ENCODE measurements around the gene SCGB3A2. TPM values are rescaled to one million over a fixed set of nuclear protein-coding genes. Genes with fewer than 3 reads are reported as not detected.

SCGB3A2 gene
- total RNA-seq, 1 donor from 2014 or later, result 624 TPM

DNA sequence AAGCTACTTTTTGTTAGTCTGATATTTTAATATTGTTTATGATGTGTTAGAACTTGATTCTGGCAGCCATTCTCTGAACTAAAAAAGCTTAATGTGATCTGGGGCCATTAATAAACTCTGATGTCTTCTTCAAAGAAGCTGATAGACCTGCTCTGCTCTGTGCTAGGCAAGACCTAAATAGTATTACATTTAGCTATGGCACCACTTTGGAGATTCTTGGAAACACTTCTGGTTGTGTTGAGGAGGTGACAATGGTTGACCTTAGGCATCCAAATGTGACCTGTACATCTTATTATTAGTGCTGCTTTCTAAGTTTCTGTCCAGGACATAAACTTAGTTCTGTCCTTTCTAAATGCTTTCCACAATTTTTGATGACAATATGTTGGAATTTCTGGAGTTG is 21.7 kb upstream of the SCGB3A2 start:
- TF ChIP-seq, protein P1, sequence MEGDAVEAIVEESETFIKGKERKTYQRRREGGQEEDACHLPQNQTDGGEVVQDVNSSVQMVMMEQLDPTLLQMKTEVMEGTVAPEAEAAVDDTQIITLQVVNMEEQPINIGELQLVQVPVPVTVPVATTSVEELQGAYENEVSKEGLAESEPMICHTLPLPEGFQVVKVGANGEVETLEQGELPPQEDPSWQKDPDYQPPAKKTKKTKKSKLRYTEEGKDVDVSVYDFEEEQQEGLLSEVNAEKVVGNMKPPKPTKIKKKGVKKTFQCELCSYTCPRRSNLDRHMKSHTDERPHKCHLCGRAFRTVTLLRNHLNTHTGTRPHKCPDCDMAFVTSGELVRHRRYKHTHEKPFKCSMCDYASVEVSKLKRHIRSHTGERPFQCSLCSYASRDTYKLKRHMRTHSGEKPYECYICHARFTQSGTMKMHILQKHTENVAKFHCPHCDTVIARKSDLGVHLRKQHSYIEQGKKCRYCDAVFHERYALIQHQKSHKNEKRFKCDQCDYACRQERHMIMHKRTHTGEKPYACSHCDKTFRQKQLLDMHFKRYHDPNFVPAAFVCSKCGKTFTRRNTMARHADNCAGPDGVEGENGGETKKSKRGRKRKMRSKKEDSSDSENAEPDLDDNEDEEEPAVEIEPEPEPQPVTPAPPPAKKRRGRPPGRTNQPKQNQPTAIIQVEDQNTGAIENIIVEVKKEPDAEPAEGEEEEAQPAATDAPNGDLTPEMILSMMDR (IDR thresholded peaks at IDR 0.05), result no peak
- intact Hi-C loops (cut with DNase I), result no loop called here
- Histone ChIP-seq H3K9me3 (no peaks in the 10 kb centered on the region), H3K4me1 (no peaks in the 10 kb centered on the region), H3K4me3 (no peak overlapping the region), H3K27ac (no peak overlapping the region), H3K36me3 (no peaks in the 10 kb centered on the region), H3K27me3 (ENCODE audit: low read depth) (no peaks in the 10 kb centered on the region)
- ATAC-seq (no peak), DNase-seq (no peak)

GRCh38 chr5:147857302-147858129 is 21.0 kb upstream of the SCGB3A2 start:
- TF ChIP-seq, protein P1 (IDR thresholded peaks at IDR 0.05), result peak; percentile 83
- intact Hi-C loops (cut with DNase I), result no loop called here
- Histone ChIP-seq H3K27me3 (ENCODE audit: low read depth) (no peaks in the 10 kb centered on the region), H3K9me3 (no peaks in the 10 kb centered on the region), H3K4me1 (no peaks in the 10 kb centered on the region), H3K27ac (no peak overlapping the region), H3K4me3 (no peak overlapping the region), H3K36me3 (no peaks in the 10 kb centered on the region)
- ATAC-seq, result peak; percentile 62 to 67
- peak; percentile 47 for DNase-seq

DNA sequence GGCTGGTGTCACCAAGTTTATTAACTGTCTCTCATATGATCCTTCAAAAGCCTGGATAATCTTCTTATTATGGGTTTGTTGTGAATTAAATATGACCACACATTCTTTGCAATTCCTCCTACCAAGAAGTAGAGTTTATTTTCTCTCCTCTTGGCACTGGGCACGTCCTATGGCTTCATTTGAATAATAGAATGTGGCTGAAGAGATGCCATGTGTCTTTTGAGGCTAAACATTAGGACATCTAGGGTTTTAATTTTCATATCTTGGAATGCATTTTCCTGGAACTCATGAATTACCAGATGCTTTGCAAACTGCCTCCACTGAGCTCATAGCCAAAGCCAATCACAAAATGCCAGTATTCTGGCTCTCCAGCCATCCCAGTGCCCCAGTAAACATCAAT is 19.9 kb upstream of the SCGB3A2 start:
- no peak for ATAC-seq
- Histone ChIP-seq H3K4me3 (no peak overlapping the region), H3K4me1 (peaks cover under 1% of the 10 kb centered on the region), H3K36me3 (no peaks in the 10 kb centered on the region), H3K27ac (no peak overlapping the region), H3K9me3 (no peaks in the 10 kb centered on the region), H3K27me3 (ENCODE audit: low read depth) (no peaks in the 10 kb centered on the region)
- TF ChIP-seq, protein P1 (IDR thresholded peaks at IDR 0.05), result no peak
- DNase-seq, result no peak
- intact Hi-C loops (cut with DNase I), result no loop called here

GRCh38 chr5:147859962-147860640 is 18.4 kb upstream of the SCGB3A2 start:
- ATAC-seq (no peak), DNase-seq (no peak)
- Histone ChIP-seq H3K27ac (no peak overlapping the region), H3K4me1 (peaks cover 3% of the 10 kb centered on the region), H3K4me3 (no peak overlapping the region), H3K27me3 (ENCODE audit: low read depth) (no peaks in the 10 kb centered on the region), H3K36me3 (no peaks in the 10 kb centered on the region), H3K9me3 (no peaks in the 10 kb centered on the region)
- TF ChIP-seq, protein P1 (IDR thresholded peaks at IDR 0.05), result no peak
- intact Hi-C loops (cut with DNase I), result no loop called here

- no peak for ATAC-seq
- no peak for DNase-seq
- Histone ChIP-seq H3K4me1 (peaks cover 3% of the 10 kb centered on the region), H3K27ac (no peak overlapping the region), H3K4me3 (no peak overlapping the region), H3K9me3 (no peaks in the 10 kb centered on the region), H3K36me3 (no peaks in the 10 kb centered on the region), H3K27me3 (ENCODE audit: low read depth) (no peaks in the 10 kb centered on the region)
- TF ChIP-seq, protein P1 (IDR thresholded peaks at IDR 0.05), result no peak
- intact Hi-C loops (cut with DNase I), result no loop called here
These were observed 17.9 kb upstream of the SCGB3A2 start for GRCh38 chr5:147860641-147861025.

Data from lower lobe of right lung (tissue), 2 donors.